ENCODE measurements around the gene USP17L29.
"Not testable (repeated sequence)": the region's sequence is repeated elsewhere in the genome, so short reads cannot be mapped to it uniquely, and the experiment has no call there.

Gene USP17L29, protein sequence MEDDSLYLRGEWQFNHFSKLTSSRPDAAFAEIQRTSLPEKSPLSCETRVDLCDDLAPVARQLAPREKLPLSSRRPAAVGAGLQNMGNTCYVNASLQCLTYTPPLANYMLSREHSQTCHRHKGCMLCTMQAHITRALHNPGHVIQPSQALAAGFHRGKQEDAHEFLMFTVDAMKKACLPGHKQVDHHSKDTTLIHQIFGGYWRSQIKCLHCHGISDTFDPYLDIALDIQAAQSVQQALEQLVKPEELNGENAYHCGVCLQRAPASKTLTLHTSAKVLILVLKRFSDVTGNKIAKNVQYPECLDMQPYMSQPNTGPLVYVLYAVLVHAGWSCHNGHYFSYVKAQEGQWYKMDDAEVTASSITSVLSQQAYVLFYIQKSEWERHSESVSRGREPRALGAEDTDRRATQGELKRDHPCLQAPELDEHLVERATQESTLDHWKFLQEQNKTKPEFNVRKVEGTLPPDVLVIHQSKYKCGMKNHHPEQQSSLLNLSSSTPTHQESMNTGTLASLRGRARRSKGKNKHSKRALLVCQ

GRCh38 chr4:9353338-9353737 is at the start of gene USP17L29:
Gene USP17L29 (plus strand): TSS chr4:9353638. CDS start chr4:9353638, 0 bp downstream.
- DNase-seq (ENCODE audit: low spot score), result not testable (repeated sequence)

DNA sequence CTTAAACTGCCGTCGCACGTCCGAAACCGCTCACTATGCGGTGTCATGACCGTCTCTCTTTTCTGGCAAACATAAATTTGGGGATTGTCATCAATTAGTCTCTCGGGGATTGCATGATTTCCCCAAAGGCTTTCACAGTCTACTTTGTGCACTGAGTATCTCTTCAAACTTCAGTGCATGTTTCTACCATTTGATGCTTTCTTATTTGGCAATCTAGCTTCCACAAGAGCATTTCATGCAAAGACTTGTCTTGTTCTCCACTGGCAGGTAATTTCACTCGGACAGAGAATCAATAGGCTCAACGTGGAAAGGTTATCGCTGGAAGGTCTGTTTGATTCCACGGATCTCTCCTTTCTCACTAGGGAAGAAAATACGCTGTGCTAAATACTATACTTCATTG is 29.2 kb upstream of the USP17L29 start:
- not testable (repeated sequence) for DNase-seq (ENCODE audit: low spot score)

DNA sequence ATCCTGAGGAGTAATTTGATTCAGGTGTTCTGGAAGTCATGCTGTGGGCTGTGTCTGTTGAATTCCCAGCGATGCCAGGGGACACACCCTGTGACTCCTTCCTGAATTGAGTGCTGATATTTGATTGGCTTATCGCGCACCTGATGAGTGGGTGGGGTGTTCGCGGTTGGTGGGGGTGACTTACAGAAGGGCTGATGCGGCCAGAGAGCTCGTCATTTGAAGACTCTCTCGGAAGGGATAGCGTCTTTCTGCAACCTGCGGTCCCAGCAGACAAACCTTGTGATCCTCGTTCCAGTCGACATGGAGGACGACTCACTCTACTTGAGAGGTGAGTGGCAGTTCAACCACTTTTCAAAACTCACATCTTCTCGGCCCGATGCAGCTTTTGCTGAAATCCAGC is 28.6 kb upstream of the USP17L29 start, which contains the start of gene USP17L24:
Gene USP17L24 (plus strand): TSS at position 301 of the 400 bp plus-strand sequence. CDS start 0 bp downstream, at position 301.
- DNase-seq (ENCODE audit: low spot score), result not testable (repeated sequence)

DNA sequence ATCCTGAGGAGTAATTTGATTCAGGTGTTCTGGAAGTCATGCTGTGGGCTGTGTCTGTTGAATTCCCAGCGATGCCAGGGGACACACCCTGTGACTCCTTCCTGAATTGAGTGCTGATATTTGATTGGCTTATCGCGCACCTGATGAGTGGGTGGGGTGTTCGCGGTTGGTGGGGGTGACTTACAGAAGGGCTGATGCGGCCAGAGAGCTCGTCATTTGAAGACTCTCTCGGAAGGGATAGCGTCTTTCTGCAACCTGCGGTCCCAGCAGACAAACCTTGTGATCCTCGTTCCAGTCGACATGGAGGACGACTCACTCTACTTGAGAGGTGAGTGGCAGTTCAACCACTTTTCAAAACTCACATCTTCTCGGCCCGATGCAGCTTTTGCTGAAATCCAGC is 23.8 kb upstream of the USP17L29 start, which contains the start of gene USP17L25:
Gene USP17L25 (plus strand): TSS at position 301 of the 400 bp plus-strand sequence. CDS start 0 bp downstream, at position 301.
- DNase-seq (ENCODE audit: low spot score), result not testable (repeated sequence)

DNA sequence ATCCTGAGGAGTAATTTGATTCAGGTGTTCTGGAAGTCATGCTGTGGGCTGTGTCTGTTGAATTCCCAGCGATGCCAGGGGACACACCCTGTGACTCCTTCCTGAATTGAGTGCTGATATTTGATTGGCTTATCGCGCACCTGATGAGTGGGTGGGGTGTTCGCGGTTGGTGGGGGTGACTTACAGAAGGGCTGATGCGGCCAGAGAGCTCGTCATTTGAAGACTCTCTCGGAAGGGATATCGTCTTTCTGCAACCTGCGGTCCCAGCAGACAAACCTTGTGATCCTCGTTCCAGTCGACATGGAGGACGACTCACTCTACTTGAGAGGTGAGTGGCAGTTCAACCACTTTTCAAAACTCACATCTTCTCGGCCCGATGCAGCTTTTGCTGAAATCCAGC is 19.1 kb upstream of the USP17L29 start, which contains the start of gene USP17L26:
Gene USP17L26 (plus strand): TSS at position 301 of the 400 bp plus-strand sequence. CDS start 0 bp downstream, at position 301.
- DNase-seq (ENCODE audit: low spot score), result not testable (repeated sequence)

- not testable (repeated sequence) for DNase-seq (ENCODE audit: low spot score)
These were observed 14.3 kb upstream of the USP17L29 start, which contains the start of gene USP17L5 for GRCh38 chr4:9339103-9339502. Gene USP17L5 (plus strand): TSS chr4:9339403. CDS start chr4:9339403, 0 bp downstream.

GRCh38 chr4:9343848-9344247 is 9.6 kb upstream of the USP17L29 start, which contains the start of gene USP17L27:
Gene USP17L27 (plus strand): TSS chr4:9344148. CDS start chr4:9344148, 0 bp downstream.
- not testable (repeated sequence) for DNase-seq (ENCODE audit: low spot score)

DNA sequence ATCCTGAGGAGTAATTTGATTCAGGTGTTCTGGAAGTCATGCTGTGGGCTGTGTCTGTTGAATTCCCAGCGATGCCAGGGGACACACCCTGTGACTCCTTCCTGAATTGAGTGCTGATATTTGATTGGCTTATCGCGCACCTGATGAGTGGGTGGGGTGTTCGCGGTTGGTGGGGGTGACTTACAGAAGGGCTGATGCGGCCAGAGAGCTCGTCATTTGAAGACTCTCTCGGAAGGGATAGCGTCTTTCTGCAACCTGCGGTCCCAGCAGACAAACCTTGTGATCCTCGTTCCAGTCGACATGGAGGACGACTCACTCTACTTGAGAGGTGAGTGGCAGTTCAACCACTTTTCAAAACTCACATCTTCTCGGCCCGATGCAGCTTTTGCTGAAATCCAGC is 4.8 kb upstream of the USP17L29 start, which contains the start of gene USP17L28:
Gene USP17L28 (plus strand): TSS at position 301 of the 400 bp plus-strand sequence. CDS start 0 bp downstream, at position 301.
- not testable (repeated sequence) for DNase-seq (ENCODE audit: low spot score)

DNA sequence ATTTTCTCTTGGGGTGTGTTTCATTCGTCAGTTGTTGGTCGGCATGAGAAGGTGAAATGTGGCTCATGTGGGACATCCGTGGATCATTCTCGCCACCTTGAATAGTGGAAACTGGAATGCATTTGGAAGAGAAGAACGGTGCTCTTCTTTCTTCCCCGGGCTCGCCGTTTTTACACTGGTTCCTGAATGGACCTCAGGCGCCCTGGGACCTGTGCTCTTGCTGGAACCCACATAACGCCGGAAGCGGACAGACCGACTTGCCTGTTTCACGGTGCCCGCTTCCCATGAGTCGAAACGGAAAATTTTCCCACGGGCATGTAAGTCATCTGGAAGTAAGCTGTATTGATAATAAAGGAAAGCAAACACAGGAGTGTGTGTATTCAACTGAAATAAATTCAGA is 2.6 kb upstream of the USP17L29 start:
- DNase-seq (ENCODE audit: low spot score), result not testable (repeated sequence)

GRCh38 chr4:9362829-9363228 is 9.4 kb downstream of the USP17L29 start, which contains the start of gene USP17L30:
Gene USP17L30 (plus strand): TSS chr4:9363129. CDS start chr4:9363129, 0 bp downstream.
- DNase-seq (ENCODE audit: low spot score), result not testable (repeated sequence)

DNA sequence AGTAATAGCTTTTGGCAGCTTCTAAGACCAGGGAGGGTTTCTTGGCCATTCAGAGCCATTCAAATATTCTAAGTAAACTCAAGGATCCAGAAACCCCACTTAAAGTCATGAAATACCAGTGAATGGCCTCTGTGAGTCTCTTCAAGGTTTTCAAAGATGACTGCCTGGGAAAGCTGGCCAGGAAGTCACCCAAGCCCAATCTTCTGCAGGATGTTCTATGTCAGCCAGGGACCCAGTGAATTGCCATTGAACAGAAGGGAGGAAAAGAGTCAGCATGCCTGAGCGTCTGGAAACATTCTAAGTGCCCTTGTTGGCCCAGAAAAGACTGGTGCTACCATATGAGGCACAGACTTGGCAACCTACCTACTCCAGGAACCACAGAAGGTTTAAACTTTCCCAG is 26.4 kb downstream of the USP17L29 start:
- not testable (repeated sequence) for DNase-seq (ENCODE audit: low spot score)

DNA sequence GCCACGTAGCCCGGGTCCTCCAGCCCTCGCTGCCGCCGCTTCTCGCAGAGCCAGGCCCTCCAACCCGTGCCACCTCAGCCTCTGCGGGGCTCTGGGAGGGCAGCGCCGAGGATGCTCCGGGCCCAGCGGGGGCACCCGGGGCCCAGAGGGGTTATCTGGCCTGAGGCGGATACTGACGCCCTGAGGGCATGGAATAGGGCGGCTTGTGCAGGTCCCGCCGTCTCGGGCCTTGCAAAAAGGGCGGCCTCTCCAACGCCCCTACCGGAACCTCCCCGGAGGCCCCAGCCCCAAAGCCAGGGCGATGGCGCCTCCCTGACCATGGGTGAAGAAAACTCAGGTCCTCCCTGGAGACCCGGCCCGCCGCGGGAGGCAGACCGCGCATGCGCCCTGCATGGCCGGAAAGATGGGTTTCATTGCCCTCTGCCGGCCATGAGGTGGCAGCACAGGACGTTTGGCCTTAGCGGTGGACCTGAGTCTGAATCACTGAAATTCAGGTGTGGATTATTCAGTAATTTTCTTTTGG is 27.6 kb downstream of the USP17L29 start:
- DNase-seq (ENCODE audit: low spot score), result not testable (repeated sequence)

GRCh38 chr4:9384126-9384525 is 30.7 kb downstream of the USP17L29 start:
- DNase-seq (ENCODE audit: low spot score), result no peak

DNA sequence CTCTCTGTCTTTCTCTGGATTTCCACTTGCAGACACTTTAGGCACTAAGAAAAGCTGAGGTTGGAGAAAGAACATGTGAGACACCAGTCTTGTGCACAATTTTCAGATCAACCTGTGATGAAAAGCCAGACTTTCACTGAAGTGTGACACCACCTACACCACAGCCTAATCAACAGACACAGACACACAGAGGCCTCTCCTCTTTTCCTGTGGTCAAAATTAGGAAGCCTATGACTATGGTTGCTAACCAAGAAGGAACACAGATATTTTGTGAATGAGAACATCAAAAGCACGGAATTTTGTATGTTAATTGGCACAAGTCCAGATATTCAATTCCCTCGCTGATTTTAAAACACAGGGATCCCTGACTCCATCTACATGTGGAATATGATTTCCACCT is 35.6 kb downstream of the USP17L29 start:
- not testable (repeated sequence) for DNase-seq (ENCODE audit: low spot score)
